Measurements from ENCODE around the gene MZT2A.
"Not testable (repeated sequence)": the region's sequence is repeated elsewhere in the genome, so short reads cannot be mapped to it uniquely, and the experiment has no call there.

The MZT2A gene, protein sequence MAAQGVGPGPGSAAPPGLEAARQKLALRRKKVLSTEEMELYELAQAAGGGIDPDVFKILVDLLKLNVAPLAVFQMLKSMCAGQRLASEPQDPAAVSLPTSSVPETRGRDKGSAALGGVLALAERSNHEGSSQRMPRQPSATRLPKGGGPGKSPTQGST

GRCh38 chr2:131492015-131492417 is at the start of gene MZT2A:
MZT2A (minus strand) TSS chr2:131492397; CDS start chr2:131492376, 21 bp downstream.
- H3K36me3 ChIP-seq (ENCODE audit: insufficient read depth, low read length); H3K27me3 ChIP-seq (ENCODE audit: insufficient read depth, low read length): not testable (repeated sequence)
- Histone ChIP-seq H3K4me1 (ENCODE audit: control insufficient read depth, insufficient read depth, low read length, unreplicated experiment) (peaks cover 12% of the 10 kb centered on the region), H2AFZ (ENCODE audit: low read length, unreplicated experiment) (peak within 1 kb of the TSS; percentile 75), H3K4me3 (ENCODE audit: low read depth, low read length) (peak within 1 kb of the TSS; percentile 90), H3K27ac (ENCODE audit: low read depth, low read length) (peak within 1 kb of the TSS; percentile 69), H3K79me2 (ENCODE audit: control insufficient read depth, insufficient read depth, low read length, unreplicated experiment) (peaks cover 62% of the 10 kb centered on the region)

GRCh38 chr2:131538856-131539255 is 46.7 kb upstream of the MZT2A start:
- not testable (repeated sequence) for H3K79me2 ChIP-seq (ENCODE audit: control insufficient read depth, insufficient read depth, low read length, unreplicated experiment); H2AFZ ChIP-seq (ENCODE audit: low read length, unreplicated experiment); H3K4me3 ChIP-seq (ENCODE audit: low read depth, low read length); H3K27ac ChIP-seq (ENCODE audit: low read depth, low read length); H3K4me1 ChIP-seq (ENCODE audit: control insufficient read depth, insufficient read depth, low read length, unreplicated experiment); H3K27me3 ChIP-seq (ENCODE audit: insufficient read depth, low read length); H3K36me3 ChIP-seq (ENCODE audit: insufficient read depth, low read length)

- not testable (repeated sequence) for H3K4me3 ChIP-seq (ENCODE audit: low read depth, low read length); H3K27ac ChIP-seq (ENCODE audit: low read depth, low read length); H3K79me2 ChIP-seq (ENCODE audit: control insufficient read depth, insufficient read depth, low read length, unreplicated experiment); H2AFZ ChIP-seq (ENCODE audit: low read length, unreplicated experiment); H3K4me1 ChIP-seq (ENCODE audit: control insufficient read depth, insufficient read depth, low read length, unreplicated experiment); H3K27me3 ChIP-seq (ENCODE audit: insufficient read depth, low read length); H3K36me3 ChIP-seq (ENCODE audit: insufficient read depth, low read length)
Observed at GRCh38 chr2:131536841-131537240, 44.6 kb upstream of the MZT2A start.

DNA sequence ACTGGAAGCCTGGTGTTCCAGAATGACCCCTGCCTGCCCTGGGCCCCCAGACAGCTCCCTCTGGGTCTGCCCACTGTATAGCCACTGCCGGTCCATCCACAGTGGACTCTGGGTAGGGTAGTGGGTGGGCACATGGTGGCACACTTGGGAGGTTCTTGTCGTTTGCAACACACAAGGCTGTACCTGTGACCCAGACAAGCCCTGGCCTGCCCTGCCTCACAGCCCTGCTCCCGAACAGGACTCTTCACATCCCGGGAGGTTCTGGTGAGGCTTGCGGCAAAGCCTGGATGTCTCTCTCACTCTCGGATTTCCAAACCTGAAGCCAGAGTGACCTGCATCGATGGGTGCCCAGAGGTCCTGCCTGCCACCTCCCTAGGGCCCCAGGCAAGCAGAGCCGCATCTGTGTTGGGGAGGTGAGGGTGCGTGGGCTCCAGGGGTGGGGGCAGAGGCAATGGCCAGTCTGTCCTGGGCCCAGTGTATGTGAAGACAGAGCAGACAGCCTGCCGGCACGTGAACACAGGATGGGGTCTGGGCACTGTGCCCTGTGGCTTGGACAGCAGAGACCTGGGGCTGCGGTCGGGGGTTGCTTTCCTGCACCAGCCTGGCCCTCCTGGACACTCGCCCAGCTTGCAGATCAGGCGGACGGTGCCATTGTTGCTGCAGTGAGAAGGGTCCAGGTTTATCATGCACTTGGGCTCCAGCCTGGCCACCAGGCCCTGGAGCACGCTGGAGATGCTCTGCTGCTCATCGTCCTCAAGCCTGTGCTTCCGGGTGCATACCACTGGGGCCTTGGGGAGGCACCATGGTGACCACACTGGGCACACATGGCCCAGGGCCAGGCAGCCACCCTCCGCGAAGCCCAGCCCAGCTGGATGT is 44.0 kb upstream of the MZT2A start:
- not testable (repeated sequence) for H3K4me3 ChIP-seq (ENCODE audit: low read depth, low read length); H3K4me1 ChIP-seq (ENCODE audit: control insufficient read depth, insufficient read depth, low read length, unreplicated experiment); H3K36me3 ChIP-seq (ENCODE audit: insufficient read depth, low read length); H3K79me2 ChIP-seq (ENCODE audit: control insufficient read depth, insufficient read depth, low read length, unreplicated experiment); H3K27ac ChIP-seq (ENCODE audit: low read depth, low read length); H3K27me3 ChIP-seq (ENCODE audit: insufficient read depth, low read length); H2AFZ ChIP-seq (ENCODE audit: low read length, unreplicated experiment)

GRCh38 chr2:131535526-131535925 is 43.3 kb upstream of the MZT2A start:
- Histone ChIP-seq H3K79me2 (ENCODE audit: control insufficient read depth, insufficient read depth, low read length, unreplicated experiment) (no peaks in the 10 kb centered on the region), H3K4me3 (ENCODE audit: low read depth, low read length) (no peak overlapping the region), H2AFZ (ENCODE audit: low read length, unreplicated experiment) (no peak overlapping the region), H3K4me1 (ENCODE audit: control insufficient read depth, insufficient read depth, low read length, unreplicated experiment) (no peaks in the 10 kb centered on the region), H3K36me3 (ENCODE audit: insufficient read depth, low read length) (no peaks in the 10 kb centered on the region), H3K27me3 (ENCODE audit: insufficient read depth, low read length) (no peaks in the 10 kb centered on the region), H3K27ac (ENCODE audit: low read depth, low read length) (no peak overlapping the region)

DNA sequence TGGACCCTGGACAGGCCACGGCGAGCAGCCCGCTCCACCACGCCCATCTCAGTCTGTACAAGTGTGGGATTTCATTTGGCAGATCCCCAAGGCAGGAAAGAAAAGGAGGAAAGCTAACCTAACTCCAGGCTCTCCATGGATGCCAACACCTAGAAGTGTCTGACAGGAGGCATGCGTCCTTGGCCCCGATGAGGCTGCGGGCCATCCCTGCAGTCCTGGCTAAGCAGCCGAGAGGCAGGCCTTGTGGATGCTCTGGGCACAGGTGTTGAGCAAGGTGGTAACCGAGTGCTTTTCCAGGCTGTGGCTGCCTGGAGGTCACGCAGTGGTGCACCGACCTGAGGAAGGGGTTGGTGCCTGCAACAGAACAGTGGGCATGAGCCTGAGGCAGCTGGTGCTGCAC is 42.8 kb upstream of the MZT2A start:
- not testable (repeated sequence) for H3K27me3 ChIP-seq (ENCODE audit: insufficient read depth, low read length)

DNA sequence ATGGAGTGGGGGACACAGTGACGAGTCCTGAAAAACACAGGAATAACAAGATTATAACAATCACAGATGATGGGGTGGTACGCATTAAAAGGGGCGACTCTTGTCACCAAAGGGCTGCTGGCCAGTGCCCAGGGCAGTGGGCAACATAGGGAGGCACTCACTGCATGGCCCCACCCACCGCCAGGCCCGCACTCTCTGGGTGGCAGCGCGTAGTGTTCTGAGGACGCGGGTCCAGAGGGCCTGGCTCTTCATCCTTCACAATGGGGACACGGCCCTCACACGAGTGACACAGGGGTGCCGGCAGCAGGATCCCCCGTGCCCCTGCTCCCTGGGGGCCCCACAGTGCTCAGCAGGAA is 42.1 kb upstream of the MZT2A start:
- H3K36me3 ChIP-seq (ENCODE audit: insufficient read depth, low read length); H3K27ac ChIP-seq (ENCODE audit: low read depth, low read length); H2AFZ ChIP-seq (ENCODE audit: low read length, unreplicated experiment); H3K27me3 ChIP-seq (ENCODE audit: insufficient read depth, low read length); H3K4me3 ChIP-seq (ENCODE audit: low read depth, low read length); H3K79me2 ChIP-seq (ENCODE audit: control insufficient read depth, insufficient read depth, low read length, unreplicated experiment); H3K4me1 ChIP-seq (ENCODE audit: control insufficient read depth, insufficient read depth, low read length, unreplicated experiment): not testable (repeated sequence)

More for the DNA sequence above, 42.8 kb upstream of the MZT2A start:
- not testable (repeated sequence) for H3K36me3 ChIP-seq (ENCODE audit: insufficient read depth, low read length); H2AFZ ChIP-seq (ENCODE audit: low read length, unreplicated experiment); H3K27ac ChIP-seq (ENCODE audit: low read depth, low read length); H3K79me2 ChIP-seq (ENCODE audit: control insufficient read depth, insufficient read depth, low read length, unreplicated experiment); H3K4me1 ChIP-seq (ENCODE audit: control insufficient read depth, insufficient read depth, low read length, unreplicated experiment); H3K4me3 ChIP-seq (ENCODE audit: low read depth, low read length)

GRCh38 chr2:131533609-131534316 is 41.6 kb upstream of the MZT2A start:
- H3K27ac ChIP-seq (ENCODE audit: low read depth, low read length); H3K27me3 ChIP-seq (ENCODE audit: insufficient read depth, low read length); H3K4me1 ChIP-seq (ENCODE audit: control insufficient read depth, insufficient read depth, low read length, unreplicated experiment); H2AFZ ChIP-seq (ENCODE audit: low read length, unreplicated experiment); H3K4me3 ChIP-seq (ENCODE audit: low read depth, low read length); H3K36me3 ChIP-seq (ENCODE audit: insufficient read depth, low read length); H3K79me2 ChIP-seq (ENCODE audit: control insufficient read depth, insufficient read depth, low read length, unreplicated experiment): not testable (repeated sequence)

- not testable (repeated sequence) for H3K27ac ChIP-seq (ENCODE audit: low read depth, low read length); H3K4me1 ChIP-seq (ENCODE audit: control insufficient read depth, insufficient read depth, low read length, unreplicated experiment); H3K27me3 ChIP-seq (ENCODE audit: insufficient read depth, low read length); H3K4me3 ChIP-seq (ENCODE audit: low read depth, low read length); H2AFZ ChIP-seq (ENCODE audit: low read length, unreplicated experiment); H3K36me3 ChIP-seq (ENCODE audit: insufficient read depth, low read length); H3K79me2 ChIP-seq (ENCODE audit: control insufficient read depth, insufficient read depth, low read length, unreplicated experiment)
Observed at GRCh38 chr2:131532723-131533608, 40.8 kb upstream of the MZT2A start.

GRCh38 chr2:131531547-131532185 is 39.5 kb upstream of the MZT2A start:
- H3K36me3 ChIP-seq (ENCODE audit: insufficient read depth, low read length); H3K27me3 ChIP-seq (ENCODE audit: insufficient read depth, low read length); H3K79me2 ChIP-seq (ENCODE audit: control insufficient read depth, insufficient read depth, low read length, unreplicated experiment); H2AFZ ChIP-seq (ENCODE audit: low read length, unreplicated experiment); H3K27ac ChIP-seq (ENCODE audit: low read depth, low read length); H3K4me1 ChIP-seq (ENCODE audit: control insufficient read depth, insufficient read depth, low read length, unreplicated experiment); H3K4me3 ChIP-seq (ENCODE audit: low read depth, low read length): not testable (repeated sequence)
